Measurements from ENCODE around the gene OR7D2. TPM values are rescaled to one million over a fixed set of nuclear protein-coding genes. Genes with fewer than 3 reads are reported as not detected.

Gene OR7D2
- total RNA-seq, 1 donor from 2014 or later = 1.4 TPM

DNA sequence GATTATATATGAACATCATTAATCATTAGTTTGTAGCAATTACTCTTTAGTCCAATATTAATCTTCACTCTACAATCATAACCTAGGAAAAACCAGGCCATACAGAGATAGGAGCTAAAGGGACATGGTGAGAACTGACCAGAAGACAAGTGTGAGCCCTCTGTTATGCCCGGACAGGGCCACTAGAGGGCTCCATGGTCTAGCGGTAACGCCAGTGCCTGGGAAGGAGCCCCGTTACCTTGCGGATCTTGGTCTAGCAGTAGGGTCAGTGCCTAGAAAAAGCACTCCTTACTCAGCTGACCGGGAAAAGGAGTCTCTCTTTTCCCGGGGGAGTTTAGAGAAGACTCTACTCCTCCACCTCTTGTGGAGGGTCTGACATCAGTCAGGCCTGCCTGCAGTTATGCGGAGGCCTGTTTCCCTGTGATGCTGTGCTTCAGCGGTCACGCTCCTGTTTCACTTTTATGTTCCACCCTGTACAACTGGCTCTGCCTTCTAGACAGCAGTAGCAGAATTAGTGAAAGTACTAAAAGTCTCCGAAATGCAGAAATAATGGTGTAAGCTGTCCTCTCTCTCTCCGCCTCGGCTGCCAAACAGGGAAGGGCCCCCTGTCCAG is 26.8 kb downstream of the OR7D2 start:
- no peaks in the 10 kb centered on the region for H3K79me2 ChIP-seq (ENCODE audit: low read depth)
- no peak overlapping the region for H3K4me3 Mint-ChIP-seq

DNA sequence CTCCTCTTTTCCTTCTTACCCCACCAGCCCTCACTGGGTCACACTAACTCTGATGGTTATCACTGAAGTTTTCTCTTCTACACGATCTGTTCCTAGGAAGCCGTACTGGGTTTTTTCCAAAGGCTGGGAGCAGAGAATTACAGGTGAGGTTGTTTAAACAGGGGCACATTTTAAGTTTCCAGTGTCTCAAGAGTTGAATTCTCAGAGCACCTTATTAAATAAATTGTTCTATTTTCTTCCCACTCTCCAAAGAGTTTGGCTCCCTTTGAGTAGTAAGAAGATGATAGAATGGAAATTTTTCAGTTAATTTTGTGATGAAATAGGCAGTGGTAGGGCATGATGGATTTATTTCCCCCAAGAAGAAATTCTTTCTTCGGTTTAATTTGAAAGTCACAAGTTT is 40.7 kb downstream of the OR7D2 start, which contains the start of gene OR7D4:
Gene OR7D4 (minus strand): TSS at position 101 of the 400 bp plus-strand sequence. CDS start 4,752 bp downstream, outside the sequence.
- Histone ChIP-seq H3F3A (ENCODE audit: low read depth) (no peaks in the 10 kb centered on the region), H3K9me3 (ENCODE audit: low read depth) (peaks cover 14% of the 10 kb centered on the region), H3K36me3 (no peaks in the 10 kb centered on the region), H4K20me1 (ENCODE audit: low read depth) (no peaks in the 10 kb centered on the region), H3K4me2 (no peak within 1 kb of the TSS), H3K27ac (no peak within 1 kb of the TSS), H3K4me3 (no peak within 1 kb of the TSS), H3K9ac (no peak within 1 kb of the TSS), H3K4me1 (no peaks in the 10 kb centered on the region), H3K27me3 (no peaks in the 10 kb centered on the region), H3K79me2 (ENCODE audit: low read depth) (no peaks in the 10 kb centered on the region), H2AFZ (replicated peaks) (no peak within 1 kb of the TSS)
- H3K27me3 Mint-ChIP-seq (ENCODE audit: insufficient read depth, low read depth) = peaks cover 3% of the 10 kb centered on the region
- no peak within 1 kb of the TSS for H3K4me3 Mint-ChIP-seq
- H3K36me3 Mint-ChIP-seq = no peaks in the 10 kb centered on the region
- no peak for TF ChIP-seq EZH2 (IDR thresholded peaks at IDR 0.05)
- TF ChIP-seq EZH2phosphoT487 (IDR thresholded peaks at IDR 0.05) = no peak
- H3K9me3 Mint-ChIP-seq = peaks cover 39% of the 10 kb centered on the region
- H3K4me1 Mint-ChIP-seq = no peaks in the 10 kb centered on the region
- no peak for DNase-seq (ENCODE audit: low spot score)
- no peak within 1 kb of the TSS for H3K27ac Mint-ChIP-seq

More for the DNA sequence above, 26.8 kb downstream of the OR7D2 start:
- Histone ChIP-seq H3K4me3 (no peak overlapping the region), H4K20me1 (ENCODE audit: low read depth) (no peaks in the 10 kb centered on the region), H2AFZ (replicated peaks) (peak overlapping the region; percentile 85), H3K4me1 (no peaks in the 10 kb centered on the region), H3F3A (ENCODE audit: low read depth) (no peaks in the 10 kb centered on the region), H3K9ac (no peak overlapping the region), H3K36me3 (no peaks in the 10 kb centered on the region), H3K27ac (no peak overlapping the region), H3K9me3 (ENCODE audit: low read depth) (no peaks in the 10 kb centered on the region), H3K4me2 (no peak overlapping the region), H3K27me3 (no peaks in the 10 kb centered on the region)
- H3K36me3 Mint-ChIP-seq = no peaks in the 10 kb centered on the region
- peaks cover 2% of the 10 kb centered on the region for H3K9me3 Mint-ChIP-seq
- peak; percentile 82 for DNase-seq (ENCODE audit: low spot score)
- peaks cover 4% of the 10 kb centered on the region for H3K27me3 Mint-ChIP-seq (ENCODE audit: insufficient read depth, low read depth)
- no peaks in the 10 kb centered on the region for H3K4me1 Mint-ChIP-seq
- TF ChIP-seq, protein P1, sequence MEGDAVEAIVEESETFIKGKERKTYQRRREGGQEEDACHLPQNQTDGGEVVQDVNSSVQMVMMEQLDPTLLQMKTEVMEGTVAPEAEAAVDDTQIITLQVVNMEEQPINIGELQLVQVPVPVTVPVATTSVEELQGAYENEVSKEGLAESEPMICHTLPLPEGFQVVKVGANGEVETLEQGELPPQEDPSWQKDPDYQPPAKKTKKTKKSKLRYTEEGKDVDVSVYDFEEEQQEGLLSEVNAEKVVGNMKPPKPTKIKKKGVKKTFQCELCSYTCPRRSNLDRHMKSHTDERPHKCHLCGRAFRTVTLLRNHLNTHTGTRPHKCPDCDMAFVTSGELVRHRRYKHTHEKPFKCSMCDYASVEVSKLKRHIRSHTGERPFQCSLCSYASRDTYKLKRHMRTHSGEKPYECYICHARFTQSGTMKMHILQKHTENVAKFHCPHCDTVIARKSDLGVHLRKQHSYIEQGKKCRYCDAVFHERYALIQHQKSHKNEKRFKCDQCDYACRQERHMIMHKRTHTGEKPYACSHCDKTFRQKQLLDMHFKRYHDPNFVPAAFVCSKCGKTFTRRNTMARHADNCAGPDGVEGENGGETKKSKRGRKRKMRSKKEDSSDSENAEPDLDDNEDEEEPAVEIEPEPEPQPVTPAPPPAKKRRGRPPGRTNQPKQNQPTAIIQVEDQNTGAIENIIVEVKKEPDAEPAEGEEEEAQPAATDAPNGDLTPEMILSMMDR (IDR thresholded peaks at IDR 0.05) = peak; percentile 83
- TF ChIP-seq EZH2phosphoT487 (IDR thresholded peaks at IDR 0.05) (no peak), EZH2 (IDR thresholded peaks at IDR 0.05) (no peak)
- no peak overlapping the region for H3K27ac Mint-ChIP-seq

Other genes starting within 250 kb of the OR7D2 start
- under 0.01 and 0.07 TPM in 2 replicates for gene MUC16, start 168.6 kb upstream of the OR7D2 start, total RNA-seq (ENCODE audit: low replicate concordance)
- not detected in 2 replicates for gene OR1M1, start 91.9 kb upstream of the OR7D2 start, total RNA-seq (ENCODE audit: low replicate concordance)
- not detected in 2 replicates for gene OR7G2, start 71.5 kb upstream of the OR7D2 start, total RNA-seq (ENCODE audit: low replicate concordance)
- not detected in 2 replicates for gene OR7G1, start 63.2 kb upstream of the OR7D2 start, total RNA-seq (ENCODE audit: low replicate concordance)
- not detected in 2 replicates for gene OR7G3, start 52.0 kb upstream of the OR7D2 start, total RNA-seq (ENCODE audit: low replicate concordance)
- gene ZNF317, start 38.6 kb upstream of the OR7D2 start, total RNA-seq (ENCODE audit: low replicate concordance) = 19.6 and 23.0 TPM in 2 replicates
- not detected in 2 replicates for gene OR7D4, start 40.6 kb downstream of the OR7D2 start, total RNA-seq (ENCODE audit: low replicate concordance)
- gene OR7E24, start 72.0 kb downstream of the OR7D2 start, total RNA-seq (ENCODE audit: low replicate concordance) = not detected in 2 replicates
- 12.9 and 21.6 TPM in 2 replicates for gene ZNF699, start 130.9 kb downstream of the OR7D2 start, total RNA-seq (ENCODE audit: low replicate concordance)
- 41.6 and 79.8 TPM in 2 replicates for gene ZNF559, start 145.2 kb downstream of the OR7D2 start, total RNA-seq (ENCODE audit: low replicate concordance)
- gene ZNF177, start 184.0 kb downstream of the OR7D2 start, total RNA-seq (ENCODE audit: low replicate concordance) = 15.7 and 20.9 TPM in 2 replicates